ENCODE results near the gene ETV1.

- TF ChIP-seq CTCF (IDR thresholded peaks at IDR 0.05): no peak
- TF ChIP-seq POLR2A (IDR thresholded peaks at IDR 0.05): no peak
These were observed 5.4 kb downstream of the ETV1 start for GRCh38 chr7:13984061-13984460.
